Adipocyte (in vitro differentiated cells): ENCODE measurements around the gene TRNP1.

Experiments
- DNase-seq: peaks from one replicate; pipeline ENCODE4 v3.0.0-alpha.2; 2015; ENCODE audit warnings: low read depth
- H3K27me3 ChIP-seq: replicated peaks from 2 replicates; pipeline ENCODE4 v1.7.0; 2013; ENCODE audit warnings: mild to moderate bottlenecking, low read length, moderate library complexity; ENCODE audit not compliant: control insufficient read depth, insufficient read depth
- H3K36me3 ChIP-seq: 2 replicates; pipeline ENCODE4 v1.7.0; 2013; ENCODE audit warnings: low read length, mild to moderate bottlenecking, moderate library complexity; ENCODE audit not compliant: control insufficient read depth, insufficient read depth, severe bottlenecking
- H3K4me1 ChIP-seq: 2 replicates; pipeline ENCODE4 v1.7.0; 2013; ENCODE audit warnings: mild to moderate bottlenecking, low read length, moderate library complexity; ENCODE audit not compliant: control insufficient read depth, insufficient read depth
- H3K4me3 ChIP-seq: 2 replicates; pipeline ENCODE4 v1.7.0; 2013; ENCODE audit warnings: mild to moderate bottlenecking, low read length, moderate library complexity
- H3K9ac ChIP-seq: 2 replicates; pipeline ENCODE4 v1.7.0; 2013; ENCODE audit warnings: mild to moderate bottlenecking, low read length, moderate library complexity
- H3K9me3 ChIP-seq: 2 replicates; pipeline ENCODE4 v1.7.0; 2013; ENCODE audit warnings: mild to moderate bottlenecking, low read length, moderate library complexity; ENCODE audit not compliant: control insufficient read depth

The TRNP1 gene

GRCh38 chr1:26994787-26995517 is 1.5 kb downstream of the TRNP1 start:
- Histone ChIP-seq H3K27me3 (no peaks in the 10 kb centered on the region), H3K9me3 (no peaks in the 10 kb centered on the region), H3K4me1 (peaks cover 54% of the 10 kb centered on the region), H3K36me3 (peaks cover 4% of the 10 kb centered on the region), H3K4me3 (peak overlapping the region; percentile 91), H3K9ac (peak overlapping the region; percentile 95)
- peak; percentile 81 for DNase-seq

GRCh38 chr1:26996024-26996423 is 2.5 kb downstream of the TRNP1 start:
- Histone ChIP-seq H3K9me3 (no peaks in the 10 kb centered on the region), H3K9ac (peak overlapping the region; percentile 95), H3K4me3 (peak overlapping the region; percentile 91), H3K4me1 (peaks cover 60% of the 10 kb centered on the region), H3K36me3 (peaks cover 4% of the 10 kb centered on the region), H3K27me3 (no peaks in the 10 kb centered on the region)
- peak; percentile 73 for DNase-seq

GRCh38 chr1:26996665-26997064 is 3.2 kb downstream of the TRNP1 start:
- no peaks in the 10 kb centered on the region for H3K27me3 ChIP-seq

GRCh38 chr1:26998429-26999300 is 5.2 kb downstream of the TRNP1 start:
- Histone ChIP-seq H3K9me3 (no peaks in the 10 kb centered on the region), H3K27me3 (no peaks in the 10 kb centered on the region), H3K4me3 (peak overlapping the region; percentile 64), H3K9ac (peak overlapping the region; percentile 95), H3K4me1 (peaks cover 60% of the 10 kb centered on the region), H3K36me3 (peaks cover 4% of the 10 kb centered on the region)
- DNase-seq = peak; percentile 53

More at GRCh38 chr1:26996665-26997064, 3.2 kb downstream of the TRNP1 start:
- DNase-seq = peak; percentile 15
- peaks cover 4% of the 10 kb centered on the region for H3K36me3 ChIP-seq
- peak overlapping the region; percentile 95 for H3K9ac ChIP-seq
- peak overlapping the region; percentile 91 for H3K4me3 ChIP-seq
- peaks cover 63% of the 10 kb centered on the region for H3K4me1 ChIP-seq
- H3K9me3 ChIP-seq = no peaks in the 10 kb centered on the region

- peak overlapping the region; percentile 7 for H3K4me3 ChIP-seq
- DNase-seq = peak; percentile 99
- H3K36me3 ChIP-seq = peaks cover 4% of the 10 kb centered on the region
- no peaks in the 10 kb centered on the region for H3K27me3 ChIP-seq
- H3K9ac ChIP-seq = peak overlapping the region; percentile 95
- H3K4me1 ChIP-seq = peaks cover 60% of the 10 kb centered on the region
- H3K9me3 ChIP-seq = no peaks in the 10 kb centered on the region
Measured at GRCh38 chr1:26999440-26999987, 6.0 kb downstream of the TRNP1 start.

GRCh38 chr1:27000090-27000816 is 6.8 kb downstream of the TRNP1 start:
- Histone ChIP-seq H3K36me3 (peaks cover 4% of the 10 kb centered on the region), H3K27me3 (no peaks in the 10 kb centered on the region), H3K9me3 (no peaks in the 10 kb centered on the region), H3K4me3 (peak overlapping the region; percentile 7), H3K4me1 (peaks cover 65% of the 10 kb centered on the region), H3K9ac (peak overlapping the region; percentile 73)
- DNase-seq = no peak

GRCh38 chr1:27000817-27001460 is 7.4 kb downstream of the TRNP1 start:
- Histone ChIP-seq H3K9ac (peak overlapping the region; percentile 73), H3K27me3 (no peaks in the 10 kb centered on the region), H3K4me1 (peaks cover 69% of the 10 kb centered on the region), H3K9me3 (no peaks in the 10 kb centered on the region), H3K4me3 (no peak overlapping the region), H3K36me3 (peaks cover 4% of the 10 kb centered on the region)
- no peak for DNase-seq

GRCh38 chr1:27001570-27002360 is 8.3 kb downstream of the TRNP1 start:
- peak; percentile 27 for DNase-seq
- Histone ChIP-seq H3K36me3 (peaks cover 2% of the 10 kb centered on the region), H3K27me3 (no peaks in the 10 kb centered on the region), H3K4me1 (peaks cover 60% of the 10 kb centered on the region), H3K9me3 (no peaks in the 10 kb centered on the region), H3K4me3 (no peak overlapping the region), H3K9ac (peak overlapping the region; percentile 23)

GRCh38 chr1:27003745-27004470 is 10.4 kb downstream of the TRNP1 start:
- H3K9ac ChIP-seq = no peak overlapping the region
- H3K27me3 ChIP-seq = no peaks in the 10 kb centered on the region
- H3K4me3 ChIP-seq = no peak overlapping the region
- DNase-seq = peak; percentile 8
- no peaks in the 10 kb centered on the region for H3K36me3 ChIP-seq
- H3K4me1 ChIP-seq = peaks cover 52% of the 10 kb centered on the region
- no peaks in the 10 kb centered on the region for H3K9me3 ChIP-seq
